ENCODE measurements around the gene POPDC2. TPM values are rescaled to one million over a fixed set of nuclear protein-coding genes. Genes with fewer than 3 reads are reported as not detected.
"Not testable (repeated sequence)": the region's sequence is repeated elsewhere in the genome, so short reads cannot be mapped to it uniquely, and the experiment has no call there.

Gene POPDC2
- total RNA-seq, 1 donor from 2014 or later, result 0.94 TPM

- no peak overlapping the region for H3K4me3 Mint-ChIP-seq (ENCODE audit: low read depth)
- no peak overlapping the region for H3K27ac Mint-ChIP-seq
- intact Hi-C loops (cut with micrococcal nuclease), result loop anchor here (5.0 to 10.0 kb wide), 4 partner anchors 103 to 535 kb away; partner anchors contain the start of genes ADPRH, GSK3B and TEX55
- H3K9me3 Mint-ChIP-seq, result no peaks in the 10 kb centered on the region
- DNase-seq (ENCODE audit: low spot score), result no peak
- H3K4me1 Mint-ChIP-seq (ENCODE audit: low read depth), result peaks cover 28% of the 10 kb centered on the region
- H3K36me3 Mint-ChIP-seq (ENCODE audit: low read depth), result peaks cover 14% of the 10 kb centered on the region
- H3K27me3 Mint-ChIP-seq (ENCODE audit: low read depth), result no peaks in the 10 kb centered on the region
These were observed 19.5 kb upstream of the POPDC2 start for GRCh38 chr3:119679874-119680273.

GRCh38 chr3:119678209-119678608 lies 17.8 kb upstream of the POPDC2 start:
- H3K27me3 Mint-ChIP-seq (ENCODE audit: low read depth); H3K4me3 Mint-ChIP-seq (ENCODE audit: low read depth); H3K27ac Mint-ChIP-seq; DNase-seq (ENCODE audit: low spot score); H3K9me3 Mint-ChIP-seq: not testable (repeated sequence)
- peaks cover 29% of the 10 kb centered on the region for H3K4me1 Mint-ChIP-seq (ENCODE audit: low read depth)
- H3K36me3 Mint-ChIP-seq (ENCODE audit: low read depth), result peaks cover 20% of the 10 kb centered on the region
- intact Hi-C loops (cut with micrococcal nuclease), result loop anchor here (5.0 to 10.0 kb wide), 2 partner anchors 101 to 417 kb away; partner anchors contain the start of genes ADPRH and GSK3B

- intact Hi-C loops (cut with micrococcal nuclease), result loop anchor here (1.0 to 10.0 kb wide), 10 partner anchors 23 to 437 kb away; partner anchors contain the start of genes ADPRH, B4GALT4, CD80 and GSK3B
- DNase-seq (ENCODE audit: low spot score), result no peak
- Mint-ChIP-seq H3K4me1 (ENCODE audit: low read depth) (peaks cover 33% of the 10 kb centered on the region), H3K27ac (peak overlapping the region; percentile 94), H3K36me3 (ENCODE audit: low read depth) (peaks cover 25% of the 10 kb centered on the region), H3K4me3 (ENCODE audit: low read depth) (peak overlapping the region; percentile 96), H3K9me3 (no peaks in the 10 kb centered on the region), H3K27me3 (ENCODE audit: low read depth) (no peaks in the 10 kb centered on the region)
These were observed 17.2 kb upstream of the POPDC2 start for GRCh38 chr3:119677641-119677934.

GRCh38 chr3:119676771-119677640 lies 16.6 kb upstream of the POPDC2 start, which contains the start of gene COX17:
COX17 (minus strand) TSS chr3:119677406; CDS start chr3:119677310, 96 bp downstream.
- Mint-ChIP-seq H3K27ac (peak within 1 kb of the TSS; percentile 94), H3K27me3 (ENCODE audit: low read depth) (no peaks in the 10 kb centered on the region), H3K36me3 (ENCODE audit: low read depth) (peaks cover 29% of the 10 kb centered on the region), H3K9me3 (no peaks in the 10 kb centered on the region), H3K4me1 (ENCODE audit: low read depth) (peaks cover 36% of the 10 kb centered on the region), H3K4me3 (ENCODE audit: low read depth) (peak within 1 kb of the TSS; percentile 96)
- DNase-seq (ENCODE audit: low spot score), result peak; percentile 96
- intact Hi-C loops (cut with micrococcal nuclease), result loop anchor here (1.0 to 10.0 kb wide), 10 partner anchors 23 to 436 kb away; partner anchors contain the start of genes ADPRH, B4GALT4, CD80 and GSK3B

GRCh38 chr3:119676020-119676419 lies 15.6 kb upstream of the POPDC2 start:
- intact Hi-C loops (cut with micrococcal nuclease), result loop anchor here (2.0 to 10.0 kb wide), 4 partner anchors 99 to 435 kb away; partner anchors contain the start of genes ADPRH, B4GALT4, CD80 and GSK3B
- Mint-ChIP-seq H3K27me3 (ENCODE audit: low read depth) (no peaks in the 10 kb centered on the region), H3K4me1 (ENCODE audit: low read depth) (peaks cover 38% of the 10 kb centered on the region), H3K36me3 (ENCODE audit: low read depth) (peaks cover 38% of the 10 kb centered on the region), H3K4me3 (ENCODE audit: low read depth) (peak overlapping the region; percentile 96), H3K27ac (peak overlapping the region; percentile 94), H3K9me3 (no peaks in the 10 kb centered on the region)
- no peak for DNase-seq (ENCODE audit: low spot score)

- Mint-ChIP-seq H3K27me3 (ENCODE audit: low read depth) (no peaks in the 10 kb centered on the region), H3K9me3 (no peaks in the 10 kb centered on the region), H3K4me1 (ENCODE audit: low read depth) (peaks cover 40% of the 10 kb centered on the region), H3K36me3 (ENCODE audit: low read depth) (peaks cover 44% of the 10 kb centered on the region), H3K27ac (peak overlapping the region; percentile 94), H3K4me3 (ENCODE audit: low read depth) (peak overlapping the region; percentile 96)
- intact Hi-C loops (cut with micrococcal nuclease), result loop anchor here (5.0 to 10.0 kb wide), 2 partner anchors 98 to 419 kb away; partner anchors contain the start of genes ADPRH and GSK3B
- no peak for DNase-seq (ENCODE audit: low spot score)
These were observed 14.9 kb upstream of the POPDC2 start for GRCh38 chr3:119675188-119675874.

GRCh38 chr3:119673875-119674274 lies 13.5 kb upstream of the POPDC2 start:
- no peak overlapping the region for H3K4me3 Mint-ChIP-seq (ENCODE audit: low read depth)
- H3K27me3 Mint-ChIP-seq (ENCODE audit: low read depth), result no peaks in the 10 kb centered on the region
- peaks cover 38% of the 10 kb centered on the region for H3K4me1 Mint-ChIP-seq (ENCODE audit: low read depth)
- H3K27ac Mint-ChIP-seq, result no peak overlapping the region
- H3K9me3 Mint-ChIP-seq, result no peaks in the 10 kb centered on the region
- intact Hi-C loops (cut with micrococcal nuclease), result loop anchor here (10.0 kb wide), 1 partner anchor 421 kb away; the partner anchor contains the start of gene GSK3B
- no peak for DNase-seq (ENCODE audit: low spot score)
- H3K36me3 Mint-ChIP-seq (ENCODE audit: low read depth), result peaks cover 57% of the 10 kb centered on the region

- H3K27me3 Mint-ChIP-seq (ENCODE audit: low read depth), result no peaks in the 10 kb centered on the region
- no peaks in the 10 kb centered on the region for H3K9me3 Mint-ChIP-seq
- intact Hi-C loops (cut with micrococcal nuclease), result loop anchor here (10.0 kb wide), 1 partner anchor 422 kb away; the partner anchor contains the start of gene GSK3B
- H3K4me3 Mint-ChIP-seq (ENCODE audit: low read depth), result no peak overlapping the region
- peaks cover 38% of the 10 kb centered on the region for H3K4me1 Mint-ChIP-seq (ENCODE audit: low read depth)
- no peak for DNase-seq (ENCODE audit: low spot score)
- H3K36me3 Mint-ChIP-seq (ENCODE audit: low read depth), result peaks cover 58% of the 10 kb centered on the region
- no peak overlapping the region for H3K27ac Mint-ChIP-seq
These were observed 12.4 kb upstream of the POPDC2 start for GRCh38 chr3:119672776-119673175.

GRCh38 chr3:119669906-119670570 lies 9.6 kb upstream of the POPDC2 start:
- no peaks in the 10 kb centered on the region for H3K27me3 Mint-ChIP-seq (ENCODE audit: low read depth)
- H3K9me3 Mint-ChIP-seq, result no peaks in the 10 kb centered on the region
- intact Hi-C loops (cut with micrococcal nuclease), result loop anchor here (10.0 kb wide), 1 partner anchor 425 kb away; the partner anchor contains the start of gene GSK3B
- H3K27ac Mint-ChIP-seq, result no peak overlapping the region
- H3K4me3 Mint-ChIP-seq (ENCODE audit: low read depth), result no peak overlapping the region
- H3K36me3 Mint-ChIP-seq (ENCODE audit: low read depth), result peaks cover 57% of the 10 kb centered on the region
- DNase-seq (ENCODE audit: low spot score), result no peak
- peaks cover 17% of the 10 kb centered on the region for H3K4me1 Mint-ChIP-seq (ENCODE audit: low read depth)

GRCh38 chr3:119665954-119666559 lies 5.7 kb upstream of the POPDC2 start:
- Mint-ChIP-seq H3K4me3 (ENCODE audit: low read depth) (no peak overlapping the region), H3K36me3 (ENCODE audit: low read depth) (peaks cover 36% of the 10 kb centered on the region), H3K9me3 (no peaks in the 10 kb centered on the region), H3K27me3 (ENCODE audit: low read depth) (no peaks in the 10 kb centered on the region), H3K27ac (no peak overlapping the region), H3K4me1 (ENCODE audit: low read depth) (peaks cover 8% of the 10 kb centered on the region)
- no peak for DNase-seq (ENCODE audit: low spot score)
- intact Hi-C loops (cut with micrococcal nuclease), result no loop called here

- Mint-ChIP-seq H3K27me3 (ENCODE audit: low read depth) (no peaks in the 10 kb centered on the region), H3K9me3 (no peaks in the 10 kb centered on the region), H3K36me3 (ENCODE audit: low read depth) (peaks cover 26% of the 10 kb centered on the region), H3K4me3 (ENCODE audit: low read depth) (no peak overlapping the region), H3K4me1 (ENCODE audit: low read depth) (peaks cover 5% of the 10 kb centered on the region), H3K27ac (no peak overlapping the region)
- no peak for DNase-seq (ENCODE audit: low spot score)
- intact Hi-C loops (cut with micrococcal nuclease), result no loop called here
These were observed 4.5 kb upstream of the POPDC2 start for GRCh38 chr3:119664850-119665379.

- Mint-ChIP-seq H3K9me3 (no peaks in the 10 kb centered on the region), H3K36me3 (ENCODE audit: low read depth) (peaks cover 22% of the 10 kb centered on the region), H3K4me3 (ENCODE audit: low read depth) (no peak overlapping the region), H3K4me1 (ENCODE audit: low read depth) (peaks cover 4% of the 10 kb centered on the region), H3K27me3 (ENCODE audit: low read depth) (no peaks in the 10 kb centered on the region), H3K27ac (no peak overlapping the region)
- no peak for DNase-seq (ENCODE audit: low spot score)
- intact Hi-C loops (cut with micrococcal nuclease), result no loop called here
These were observed 4.0 kb upstream of the POPDC2 start for GRCh38 chr3:119664370-119664769.

Measured in activated T-helper 2 cell treated with anti-CD3 and anti-CD28 coated beads, Interferon-gamma antibody, Interleukin-2, Interleukin-4, amounts not matched to agents 10 μg/mL and 5 μg/mL and 100 μg/mL, durations not matched to agents 14 hours and 24 hours and 36 hours (primary cell).